Measurements from ENCODE around the gene HNRNPLL. TPM values are rescaled to one million over a fixed set of nuclear protein-coding genes. Genes with fewer than 3 reads are reported as not detected.

Gene HNRNPLL
- total RNA-seq, 1 experiment from 2014 or later: 43.2 TPM

DNA sequence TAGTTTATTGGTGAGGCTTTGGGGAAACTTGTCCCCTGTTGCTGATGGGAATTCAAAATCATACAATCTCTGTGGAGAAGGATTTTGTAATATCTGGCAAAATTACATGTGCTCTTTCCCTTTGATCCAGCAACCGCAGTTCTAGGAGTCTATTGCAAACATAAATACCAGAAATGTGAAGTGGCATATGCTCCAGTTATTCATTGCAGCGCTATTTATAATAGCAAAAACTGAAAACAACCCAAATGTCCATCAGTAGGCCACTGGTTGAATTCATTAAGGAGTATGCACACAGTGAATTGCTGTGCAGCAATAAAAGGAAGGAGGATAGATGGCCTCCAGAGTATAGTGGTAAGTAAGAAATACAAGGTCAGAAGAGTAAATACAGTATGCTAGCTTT, 76.5 kb downstream of the HNRNPLL start:
- Histone ChIP-seq H3K36me3 (ENCODE audit: control insufficient read depth in 1 of 2, insufficient read depth in 2 of 2, low read length in 2 of 2) (no peaks in the 10 kb centered on the region), H3K4me1 (ENCODE audit: control insufficient read depth in 1 of 2, insufficient read depth in 2 of 2, low read length in 2 of 2) (peaks cover 7 to 16% of the 10 kb centered on the region in 2 experiments; a peak in 3 of 4 replicates), H3K9me2 (ENCODE audit: insufficient read depth) (no peaks in the 10 kb centered on the region), H3K27ac (ENCODE audit: low read depth, low read length) (no peak overlapping the region), H3K9ac (ENCODE audit: low read length) (no peak overlapping the region), H4K20me1 (ENCODE audit: insufficient read depth) (no peaks in the 10 kb centered on the region), H2AFZ (ENCODE audit: low read depth, low read length, poor library complexity, severe bottlenecking) (peak overlapping the region; percentile 22), H3K4me3 (replicated peaks in 1 of 2; ENCODE audit: low read depth in 1 of 2, low read length in 2 of 2) (no peak overlapping the region), H3K79me2 (ENCODE audit: insufficient read depth, low read length) (no peaks in the 10 kb centered on the region), H3K9me3 (ENCODE audit: control insufficient read depth in 1 of 2, insufficient read depth in 1 of 2, low read depth in 1 of 2, low read length in 2 of 2) (no peaks in the 10 kb centered on the region), H3K4me2 (ENCODE audit: low read length) (no peak overlapping the region), H3K27me3 (ENCODE audit: insufficient read depth, low read length) (no peaks in the 10 kb centered on the region)
- TF ChIP-seq FOSL1 (IDR thresholded peaks at IDR 0.05; ENCODE audit: low read depth): no peak
- TF ChIP-seq, protein P1, sequence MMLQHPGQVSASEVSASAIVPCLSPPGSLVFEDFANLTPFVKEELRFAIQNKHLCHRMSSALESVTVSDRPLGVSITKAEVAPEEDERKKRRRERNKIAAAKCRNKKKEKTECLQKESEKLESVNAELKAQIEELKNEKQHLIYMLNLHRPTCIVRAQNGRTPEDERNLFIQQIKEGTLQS (IDR thresholded peaks at IDR 0.05): no peak
- ChIA-PET CTCF (no interaction called here), POLR2A (interaction anchor here (1.3 kb wide), 1 partner anchor 225 kb away, joined by 3 read pairs; the partner anchor contains the start of gene SRSF7), RAD21 (ENCODE audit: low non-redundant PET in 1 of 2, low total read pairs in 2 of 2, uncharacterized antibody in 2 of 2, unreplicated experiment in 2 of 2) (no interaction called here)
- no peak for DNase-seq (ENCODE audit: low read depth, low spot score)
- no peak for ATAC-seq
- intact Hi-C loops (cut with micrococcal nuclease): no loop called here
- no TSS peak for BruUV-seq (replicated peaks)

DNA sequence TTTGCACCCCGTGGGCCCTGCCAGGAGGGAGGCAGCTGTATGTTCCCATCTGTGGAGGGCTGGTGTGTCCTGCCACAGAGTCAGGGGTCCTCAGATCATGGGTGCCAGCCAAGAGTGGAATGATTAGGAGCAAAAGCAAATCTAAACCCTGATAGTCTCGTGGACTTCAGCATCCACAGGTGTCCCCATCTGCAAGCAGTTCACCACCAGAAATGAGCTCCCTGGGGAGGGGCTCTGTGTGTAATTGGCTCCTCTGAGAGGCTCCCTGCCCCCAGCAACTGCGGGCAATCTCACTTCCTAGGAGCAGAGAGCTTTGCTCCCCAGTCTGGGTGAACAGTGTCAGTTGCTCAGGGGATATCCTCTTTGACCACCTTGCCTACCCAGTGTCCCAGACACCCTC, 78.1 kb downstream of the HNRNPLL start:
- Histone ChIP-seq H3K9me2 (ENCODE audit: insufficient read depth) (no peaks in the 10 kb centered on the region), H2AFZ (ENCODE audit: low read depth, low read length, poor library complexity, severe bottlenecking) (peak overlapping the region; percentile 38), H3K4me1 (ENCODE audit: control insufficient read depth in 1 of 2, insufficient read depth in 2 of 2, low read length in 2 of 2) (peaks cover 7 to 16% of the 10 kb centered on the region in 2 experiments; a peak in 3 of 4 replicates), H3K27ac (ENCODE audit: low read depth, low read length) (no peak overlapping the region), H3K27me3 (ENCODE audit: insufficient read depth, low read length) (no peaks in the 10 kb centered on the region), H3K9ac (ENCODE audit: low read length) (no peak overlapping the region), H3K9me3 (ENCODE audit: control insufficient read depth in 1 of 2, insufficient read depth in 1 of 2, low read depth in 1 of 2, low read length in 2 of 2) (no peaks in the 10 kb centered on the region), H3K79me2 (ENCODE audit: insufficient read depth, low read length) (no peaks in the 10 kb centered on the region), H3K4me3 (replicated peaks in 1 of 2; ENCODE audit: low read depth in 1 of 2, low read length in 2 of 2) (no peak overlapping the region), H4K20me1 (ENCODE audit: insufficient read depth) (no peaks in the 10 kb centered on the region), H3K36me3 (ENCODE audit: control insufficient read depth in 1 of 2, insufficient read depth in 2 of 2, low read length in 2 of 2) (no peaks in the 10 kb centered on the region), H3K4me2 (ENCODE audit: low read length) (no peak overlapping the region)
- BruUV-seq (replicated peaks): no TSS peak
- ATAC-seq: no peak
- TF ChIP-seq ZFX (IDR thresholded peaks at IDR 0.05) (no peak), RAD21 (IDR thresholded peaks at IDR 0.05; ENCODE audit: low read depth) (no peak)
- TF ChIP-seq, protein P2, sequence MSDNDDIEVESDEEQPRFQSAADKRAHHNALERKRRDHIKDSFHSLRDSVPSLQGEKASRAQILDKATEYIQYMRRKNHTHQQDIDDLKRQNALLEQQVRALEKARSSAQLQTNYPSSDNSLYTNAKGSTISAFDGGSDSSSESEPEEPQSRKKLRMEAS (IDR thresholded peaks at IDR 0.05): no peak
- ChIA-PET RAD21 (ENCODE audit: low non-redundant PET in 1 of 2, low total read pairs in 2 of 2, uncharacterized antibody in 2 of 2, unreplicated experiment in 2 of 2) (no interaction called here), CTCF (interaction anchor here (0.8 to 1.7 kb wide), 3 partner anchors 8 to 209 kb away, joined by 3 to 4 read pairs (median 4); no protein-coding TSS in a partner anchor), POLR2A (interaction anchor here (1.5 kb wide), 1 partner anchor 227 kb away, joined by 5 read pairs; the partner anchor contains the start of gene SRSF7)
- intact Hi-C loops (cut with micrococcal nuclease): no loop called here
- DNase-seq (ENCODE audit: low read depth, low spot score): no peak
